Heart left ventricle (tissue), 16 donors: ENCODE data around the gene NT5C2. TPM values are rescaled to one million over a fixed set of nuclear protein-coding genes. Genes with fewer than 3 reads are reported as not detected.

ENCODE experiments used
- ATAC-seq, 4 donors: fragments of 200-7000 bp; cut with Tn5 transposase; one replicate each; pipeline ENCODE4 v1.9.1; 2020 to 2022; ENCODE audit warnings: moderate library complexity in 4 of 4, mild to moderate bottlenecking in 3 of 4, moderate number of reproducible peaks in 1 of 4
- DNase-seq, 5 donors: peaks; one replicate each; pipeline ENCODE4 v3.0.0-alpha.2; 2020
- H3K27ac ChIP-seq, 12 donors: fragments of 200-600 bp; sonication (generic) in 4 of 12; one replicate each; pipeline versions ENCODE4 v1.5.0 to v1.8.0; 2016 to 2022; ENCODE audit warnings: mild to moderate bottlenecking in 2 of 12
- H3K27me3 ChIP-seq, 9 donors: fragments of 200-600 bp; sonication (generic) in 2 of 9; one replicate each; pipeline versions ENCODE4 v1.5.1 to v1.8.0; 2016 to 2022; ENCODE audit warnings: mild to moderate bottlenecking in 3 of 9
- H3K36me3 ChIP-seq, 9 donors: fragments of 200-600 bp; sonication (generic) in 2 of 9; one replicate each; pipeline versions ENCODE4 v1.5.0 to v1.8.0; 2018 to 2022; ENCODE audit warnings: mild to moderate bottlenecking in 2 of 9
- H3K4me1 ChIP-seq, 12 donors: fragments of 200-600 bp; sonication (generic) in 4 of 12; one replicate each; pipeline versions ENCODE4 v1.5.0 to v1.8.0; 2016 to 2022; ENCODE audit warnings: mild to moderate bottlenecking in 3 of 12
- H3K4me3 ChIP-seq, 12 donors: fragments of 200-600 bp; sonication (generic) in 4 of 12; one replicate each; pipeline versions ENCODE4 v1.5.0 to v1.8.0; 2017 to 2022; ENCODE audit warnings: mild to moderate bottlenecking in 9 of 12, moderate library complexity in 4 of 12
- H3K9me3 ChIP-seq, 12 donors: fragments of 200-600 bp; sonication (generic) in 4 of 12; one replicate each; pipeline versions ENCODE4 v1.5.0 to v1.8.0; 2016 to 2022; ENCODE audit warnings: mild to moderate bottlenecking in 1 of 12
- CTCF ChIP-seq, 12 donors: fragments of 200-600 bp; sonication (generic) in 4 of 12; IDR thresholded peaks; one replicate each; pipeline versions ENCODE4 v1.5.0 to v1.8.0; 2018 to 2022; ENCODE audit warnings: antibody characterized with exemption in 12 of 12, mild to moderate bottlenecking in 5 of 12
- POLR2A ChIP-seq, 2 donors: fragments of 450-650 bp; IDR thresholded peaks; one replicate each; pipeline ENCODE4 v1.6.1; 2017; ENCODE audit warnings: antibody characterized with exemption in 2 of 2, mild to moderate bottlenecking in 2 of 2, moderate library complexity in 2 of 2
- WGBS, 4 donors: extraction: QIAGEN DNeasy Blood & Tissue Kit in 2 of 4; methylation state at CpG; one replicate each; pipeline versions ENCODE4 v1.1.5 to v1.1.7; 2013 to 2018; 5-methylcytosine and 5-hydroxymethylcytosine counted together
- intact Hi-C, 10 donors: fragments of 100-400 bp; cut with DNase I; formaldehyde crosslinking; loops; one replicate each; pipeline versions ENCODE4 v1.11.1 to v1.14.2; 2022
- polyA plus RNA-seq, 2 donors: library from polyadenylated mRNA; stranded (reverse); fragments of 200-250 nt; gene quantifications; one replicate each; pipeline ENCODE4 v1.2.3, GENCODE V29; 2013
- total RNA-seq, 9 donors: library from RNA; depleted of rRNA in 2 of 9; stranded (reverse); fragments of >200 nt in 2 of 9; fragmentation: NEBNext Ultra II Directional in 3 of 9; extraction: Animal tissue kit (Norgen Biotek cat#: 25700) in 3 of 9; gene quantifications; one replicate each; pipeline versions ENCODE4 v1.1.0 to v1.2.4, GENCODE V29; 2016 to 2023
- donor health status: ischemic (EF 13 %, LVEDD 7.1; RV severe dilation, severe dysfunction).
- donor health status: healthy with polysubstance abuse.
- donor health status: DM: no; HTN: yes; CAD: no.
- donor health status: DM: no; HTN: no; CAD: no.
- donor health status: ischemic (EF 25% LVEDD 6.9; RV normal size, moderate dysfunction).
- donor health status: ischemic (EF 25% LVEDD 5.7; RV mildly dilated, moderate dysfunction).
- donor health status: healthy.
- donor health status: DM: yes; HTN: yes; CAD: no.
- donor health status: ischemic (EF 35%, LVEDD 5.7; RV mildly dilated, moderate dysfunction).
- donor health status: nonischemic (EF 11% LVEDD 7.7; RV severe dilation, severe dysfunction).
- donor health status: DM: yes; HTN: yes; CAD: no.
- donor health status: PGD.
- donor health status: ischemic (EF 29% LVEDD 5.4; RV normal size, mild dysfunction).
- donor health status: nonischemic (EF 23%, LVEDD 6.1; RV moderate dilation, normal function).

Gene NT5C2
- total and polyA plus RNA-seq, 11 donors: 26.2 to 70.6 (median 43.6) TPM

- ATAC-seq (no peak), DNase-seq (no peak)
- intact Hi-C loops: loop anchor here in 2 of 10 donors (5.0 to 10.0 kb wide), 2 partner anchors 144 to 147 kb away; partner anchors contain the start of gene RPEL1 (in 1 of the 2)
- H3K4me1 ChIP-seq: peaks cover 0 to 11% (median 0%) of the 10 kb centered on the region in 12 donors
- no peak for TF ChIP-seq POLR2A (IDR thresholded peaks at IDR 0.05)
- no peak for TF ChIP-seq CTCF (IDR thresholded peaks at IDR 0.05)
- H3K9me3 ChIP-seq: no peaks in the 10 kb centered on the region
- H3K27me3 ChIP-seq: no peaks in the 10 kb centered on the region
- H3K36me3 ChIP-seq: peaks cover 0 to 100% (median 92%) of the 10 kb centered on the region in 9 donors
- H3K4me3 ChIP-seq: no peak overlapping the region
- H3K27ac ChIP-seq: no peak overlapping the region
Observed at GRCh38 chr10:103098240-103098639, 94.8 kb downstream of the NT5C2 start.

- 88 to 93% (median 92%) methylated on average over 3 of the region's 3 CpGs for WGBS, 4 donors
- no peak overlapping the region for H3K4me3 ChIP-seq
- no peaks in the 10 kb centered on the region for H3K4me1 ChIP-seq
- DNase-seq: no peak
- ATAC-seq: no peak
- peaks cover 0 to 100% (median 100%) of the 10 kb centered on the region in 9 donors for H3K36me3 ChIP-seq
- H3K9me3 ChIP-seq: no peaks in the 10 kb centered on the region
- H3K27ac ChIP-seq: no peak overlapping the region
- intact Hi-C loops: loop anchor here in 2 of 10 donors (5.0 to 10.0 kb wide), 2 partner anchors 146 to 149 kb away; partner anchors contain the start of gene RPEL1 (in 1 of the 2)
- TF ChIP-seq POLR2A (IDR thresholded peaks at IDR 0.05) (no peak), CTCF (IDR thresholded peaks at IDR 0.05) (no peak)
- H3K27me3 ChIP-seq: no peaks in the 10 kb centered on the region
Observed at GRCh38 chr10:103096130-103096529, 96.9 kb downstream of the NT5C2 start.

- Histone ChIP-seq H3K27me3 (no peaks in the 10 kb centered on the region), H3K9me3 (no peaks in the 10 kb centered on the region), H3K27ac (no peak overlapping the region), H3K36me3 (peaks cover 0 to 100% (median 100%) of the 10 kb centered on the region in 9 donors), H3K4me3 (no peak overlapping the region), H3K4me1 (no peaks in the 10 kb centered on the region)
- TF ChIP-seq POLR2A (IDR thresholded peaks at IDR 0.05): no peak
- no peak for TF ChIP-seq CTCF (IDR thresholded peaks at IDR 0.05)
- ATAC-seq: no peak
- intact Hi-C loops: loop anchor here in 2 of 10 donors (5.0 to 10.0 kb wide), 2 partner anchors 147 to 150 kb away; partner anchors contain the start of gene RPEL1 (in 1 of the 2)
- DNase-seq: no peak
Observed at GRCh38 chr10:103095005-103095404, 98.1 kb downstream of the NT5C2 start.

- no peak overlapping the region for H3K4me3 ChIP-seq
- intact Hi-C loops: loop anchor here in 1 of 10 donors (10.0 kb wide), 1 partner anchor 154 kb away; the partner anchor contains the start of gene RPEL1
- TF ChIP-seq CTCF (IDR thresholded peaks at IDR 0.05) (no peak), POLR2A (IDR thresholded peaks at IDR 0.05) (no peak)
- no peaks in the 10 kb centered on the region for H3K4me1 ChIP-seq
- no peak for ATAC-seq
- no peaks in the 10 kb centered on the region for H3K27me3 ChIP-seq
- H3K27ac ChIP-seq: no peak overlapping the region
- DNase-seq: no peak
- 91 to 97% (median 96%) methylated on average over 7 of the region's 7 CpGs for WGBS, 4 donors
- no peaks in the 10 kb centered on the region for H3K9me3 ChIP-seq
- peaks cover 5 to 100% (median 100%) of the 10 kb centered on the region in 9 donors for H3K36me3 ChIP-seq
Observed at GRCh38 chr10:103090911-103091310, 102.2 kb downstream of the NT5C2 start.
